Esophagus (tissue), 2 donors: ENCODE results near the gene PCDH9. TPM values are rescaled to one million over a fixed set of nuclear protein-coding genes. Genes with fewer than 3 reads are reported as not detected.

Experiments
- H3K27ac ChIP-seq, 2 donors: one replicate each; pipeline ENCODE4 v1.5.1; 2013; ENCODE audit warnings: low read depth in 2 of 2, mild to moderate bottlenecking in 2 of 2, inconsistent platforms in 1 of 2, low read length in 1 of 2, moderate library complexity in 1 of 2
- H3K27me3 ChIP-seq, 2 donors: one replicate each; pipeline ENCODE4 v1.6.1; 2013; ENCODE audit warnings: low read length in 2 of 2, control low read depth in 1 of 2, mild to moderate bottlenecking in 1 of 2; ENCODE audit not compliant: insufficient read depth in 2 of 2, control insufficient read depth in 1 of 2
- H3K36me3 ChIP-seq, 2 donors: one replicate each; pipeline ENCODE4 v1.6.1; 2013; ENCODE audit warnings: low read length in 1 of 2; ENCODE audit not compliant: control insufficient read depth in 2 of 2, insufficient read depth in 2 of 2
- H3K4me1 ChIP-seq, 2 donors: one replicate each; pipeline ENCODE4 v1.6.1; 2013; ENCODE audit warnings: low read length in 1 of 2; ENCODE audit not compliant: control insufficient read depth in 2 of 2, insufficient read depth in 2 of 2
- H3K4me3 ChIP-seq, 2 donors: one replicate each; pipeline ENCODE4 v1.5.1; 2013; ENCODE audit warnings: low read length in 2 of 2, mild to moderate bottlenecking in 2 of 2, low read depth in 1 of 2, moderate library complexity in 1 of 2
- H3K9me3 ChIP-seq, 2 donors: one replicate each; pipeline ENCODE4 v1.6.1; 2013; ENCODE audit warnings: mild to moderate bottlenecking in 2 of 2, low read depth in 1 of 2, low read length in 1 of 2, moderate library complexity in 1 of 2; ENCODE audit not compliant: control insufficient read depth in 2 of 2, insufficient read depth in 1 of 2
- WGBS, 2 donors: extraction: QIAGEN DNeasy Blood & Tissue Kit; methylation state at CpG; one replicate each; pipeline ENCODE4 v1.1.7; 2013; 5-methylcytosine and 5-hydroxymethylcytosine counted together
- polyA plus RNA-seq, 2 donors: library from polyadenylated mRNA; stranded (reverse); fragments of 200-250 nt; gene quantifications; one replicate each; pipeline ENCODE4 v1.2.3, GENCODE V29; 2013
- donor health status: healthy with polysubstance abuse.
- donor health status: Bipolar disorder and iron deficiency.

The PCDH9 gene
- polyA plus RNA-seq, 2 donors, result 0.12 to 0.14 TPM

- WGBS, 2 donors, result 62 to 85% methylated on average over 6 of the region's 6 CpGs
- Histone ChIP-seq H3K36me3 (no peaks in the 10 kb centered on the region), H3K4me1 (no peaks in the 10 kb centered on the region), H3K4me3 (no peak overlapping the region), H3K27me3 (no peaks in the 10 kb centered on the region), H3K9me3 (no peaks in the 10 kb centered on the region), H3K27ac (no peak overlapping the region)
These were observed 92.9 kb downstream of the PCDH9 start for GRCh38 chr13:67137044-67137735.

GRCh38 chr13:67136157-67136556 lies 94.0 kb downstream of the PCDH9 start:
- WGBS, 2 donors, result 78 to 90% methylated on average over 5 of the region's 5 CpGs
- H3K36me3 ChIP-seq, result no peaks in the 10 kb centered on the region
- no peaks in the 10 kb centered on the region for H3K27me3 ChIP-seq
- H3K27ac ChIP-seq, result no peak overlapping the region
- H3K9me3 ChIP-seq, result no peaks in the 10 kb centered on the region
- H3K4me1 ChIP-seq, result no peaks in the 10 kb centered on the region
- H3K4me3 ChIP-seq, result no peak overlapping the region

- Histone ChIP-seq H3K27ac (no peak overlapping the region), H3K27me3 (no peaks in the 10 kb centered on the region), H3K4me1 (no peaks in the 10 kb centered on the region), H3K9me3 (no peaks in the 10 kb centered on the region), H3K4me3 (no peak overlapping the region), H3K36me3 (no peaks in the 10 kb centered on the region)
- 82 to 84% methylated on average over 4 of the region's 4 CpGs for WGBS, 2 donors
These were observed 94.8 kb downstream of the PCDH9 start for GRCh38 chr13:67135356-67135755.

- 30 to 34% methylated on average over 7 of the region's 7 CpGs for WGBS, 2 donors
- Histone ChIP-seq H3K27ac (no peak overlapping the region), H3K4me1 (no peaks in the 10 kb centered on the region), H3K4me3 (no peak overlapping the region), H3K27me3 (no peaks in the 10 kb centered on the region), H3K36me3 (no peaks in the 10 kb centered on the region), H3K9me3 (no peaks in the 10 kb centered on the region)
These were observed 95.6 kb downstream of the PCDH9 start for GRCh38 chr13:67134417-67135129.

- H3K4me1 ChIP-seq, result no peaks in the 10 kb centered on the region
- H3K36me3 ChIP-seq, result no peaks in the 10 kb centered on the region
- H3K4me3 ChIP-seq, result no peak overlapping the region
- no peak overlapping the region for H3K27ac ChIP-seq
- 90 to 92% methylated on average over 1 of the region's 1 CpG for WGBS, 2 donors
- no peaks in the 10 kb centered on the region for H3K9me3 ChIP-seq
- H3K27me3 ChIP-seq, result no peaks in the 10 kb centered on the region
These were observed 96.7 kb downstream of the PCDH9 start for GRCh38 chr13:67133476-67133875.

GRCh38 chr13:67131393-67131792 lies 98.7 kb downstream of the PCDH9 start:
- WGBS, 2 donors, result 91 to 100% methylated on average over 1 of the region's 1 CpG
- H3K36me3 ChIP-seq, result no peaks in the 10 kb centered on the region
- no peaks in the 10 kb centered on the region for H3K27me3 ChIP-seq
- H3K9me3 ChIP-seq, result no peaks in the 10 kb centered on the region
- no peak overlapping the region for H3K27ac ChIP-seq
- H3K4me3 ChIP-seq, result no peak overlapping the region
- no peaks in the 10 kb centered on the region for H3K4me1 ChIP-seq

GRCh38 chr13:67130444-67130843 lies 99.7 kb downstream of the PCDH9 start:
- H3K4me1 ChIP-seq, result no peaks in the 10 kb centered on the region
- H3K36me3 ChIP-seq, result no peaks in the 10 kb centered on the region
- no peaks in the 10 kb centered on the region for H3K9me3 ChIP-seq
- H3K27ac ChIP-seq, result no peak overlapping the region
- no peaks in the 10 kb centered on the region for H3K27me3 ChIP-seq
- H3K4me3 ChIP-seq, result no peak overlapping the region
- 72 to 85% methylated on average over 4 to 5 of the region's 5 CpGs for WGBS, 2 donors

GRCh38 chr13:67128136-67128535 lies 102.0 kb downstream of the PCDH9 start:
- H3K27ac ChIP-seq, result no peak overlapping the region
- H3K36me3 ChIP-seq, result no peaks in the 10 kb centered on the region
- no peaks in the 10 kb centered on the region for H3K27me3 ChIP-seq
- no peaks in the 10 kb centered on the region for H3K9me3 ChIP-seq
- H3K4me3 ChIP-seq, result no peak overlapping the region
- no peaks in the 10 kb centered on the region for H3K4me1 ChIP-seq
- 57 to 74% methylated on average over 3 of the region's 3 CpGs for WGBS, 2 donors

- H3K36me3 ChIP-seq, result no peaks in the 10 kb centered on the region
- no peaks in the 10 kb centered on the region for H3K27me3 ChIP-seq
- H3K9me3 ChIP-seq, result no peaks in the 10 kb centered on the region
- H3K4me3 ChIP-seq, result no peak overlapping the region
- H3K27ac ChIP-seq, result no peak overlapping the region
- no peaks in the 10 kb centered on the region for H3K4me1 ChIP-seq
These were observed 104.5 kb downstream of the PCDH9 start for GRCh38 chr13:67125681-67126080.

GRCh38 chr13:67123165-67123564 lies 107.0 kb downstream of the PCDH9 start:
- no peak overlapping the region for H3K27ac ChIP-seq
- no peaks in the 10 kb centered on the region for H3K4me1 ChIP-seq
- H3K9me3 ChIP-seq, result no peaks in the 10 kb centered on the region
- H3K4me3 ChIP-seq, result no peak overlapping the region
- WGBS, 2 donors, result 15 to 20% methylated on average over 3 of the region's 3 CpGs
- H3K27me3 ChIP-seq, result no peaks in the 10 kb centered on the region
- H3K36me3 ChIP-seq, result no peaks in the 10 kb centered on the region
